Effector memory CD4-positive, alpha-beta T cell (primary cell): ENCODE data around the gene C17orf107.
A peak's percentile ranks its signal among the peaks of the same experiment; 100 is the strongest.

Experiments
- DNase-seq, 3 donors: peaks; one replicate each; pipeline ENCODE4 v3.0.0-alpha.2; 2020
- H3K27ac ChIP-seq: 2 replicates; pipeline ENCODE4 v1.7.0; 2013; ENCODE audit warnings: mild to moderate bottlenecking, low read length, moderate library complexity; ENCODE audit not compliant: insufficient read depth, poor library complexity, severe bottlenecking
- H3K27me3 ChIP-seq: replicated peaks from 2 replicates; pipeline ENCODE4 v1.7.0; 2013; ENCODE audit warnings: mild to moderate bottlenecking, low read length; ENCODE audit not compliant: insufficient read depth, control insufficient read depth, poor library complexity, severe bottlenecking
- H3K36me3 ChIP-seq: 2 replicates; pipeline ENCODE4 v1.7.0; 2013; ENCODE audit warnings: mild to moderate bottlenecking, low read length, moderate library complexity; ENCODE audit not compliant: control insufficient read depth, insufficient read depth
- H3K4me1 ChIP-seq: 2 replicates; pipeline ENCODE4 v1.7.0; 2013; ENCODE audit warnings: low read length, mild to moderate bottlenecking; ENCODE audit not compliant: control insufficient read depth, insufficient read depth, poor library complexity, severe bottlenecking
- H3K4me3 ChIP-seq: 2 replicates; pipeline ENCODE4 v1.7.0; 2013; ENCODE audit warnings: low read length, low read depth, mild to moderate bottlenecking; ENCODE audit not compliant: insufficient read depth, poor library complexity, severe bottlenecking
- H3K9me3 ChIP-seq: 2 replicates; pipeline ENCODE4 v1.7.0; 2013; ENCODE audit warnings: mild to moderate bottlenecking, low read length, moderate library complexity; ENCODE audit not compliant: control insufficient read depth

The C17orf107 gene

DNA sequence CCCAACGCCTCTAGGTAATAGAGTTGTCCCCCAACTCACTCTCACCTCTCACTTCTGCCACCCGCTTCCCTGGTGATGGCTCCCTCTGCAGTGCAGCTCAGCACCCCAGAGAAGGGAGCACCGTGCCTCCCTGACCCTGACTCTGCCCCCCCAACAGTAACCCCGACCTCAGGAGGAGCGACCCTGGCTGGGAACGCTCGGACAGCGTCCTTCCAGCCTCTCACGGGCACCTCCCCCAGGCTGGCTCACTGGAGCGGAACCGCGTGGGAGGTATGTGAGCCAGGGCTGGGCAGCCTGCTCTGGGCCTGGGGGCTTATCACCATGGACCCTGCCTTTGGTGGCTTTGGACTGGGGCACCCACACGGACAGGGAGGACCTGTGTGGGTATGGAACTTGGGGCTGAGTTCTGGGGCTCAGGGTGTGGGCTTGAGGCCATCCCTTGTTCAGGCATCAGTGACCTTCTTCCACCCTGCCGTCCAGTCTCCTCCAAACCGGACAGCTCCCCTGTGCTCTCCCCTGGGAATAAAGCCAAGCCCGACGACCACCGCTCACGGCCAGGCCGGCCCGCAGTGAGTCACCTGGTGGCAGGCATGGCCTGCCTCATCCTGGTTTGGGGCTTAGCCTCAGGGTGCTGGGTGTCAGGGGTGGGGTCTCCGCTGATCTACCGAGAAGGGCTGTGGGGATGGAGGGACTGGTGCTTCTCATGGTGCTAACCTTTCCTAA, 6.7 kb upstream of the C17orf107 start:
- DNase-seq, result no peak
- Histone ChIP-seq H3K4me1 (no peaks in the 10 kb centered on the region), H3K27me3 (no peaks in the 10 kb centered on the region), H3K4me3 (no peak overlapping the region), H3K27ac (no peak overlapping the region), H3K9me3 (no peaks in the 10 kb centered on the region), H3K36me3 (peaks cover 85% of the 10 kb centered on the region)

GRCh38 chr17:4893272-4893671, 6.1 kb upstream of the C17orf107 start:
- Histone ChIP-seq H3K27me3 (no peaks in the 10 kb centered on the region), H3K27ac (no peak overlapping the region), H3K4me1 (no peaks in the 10 kb centered on the region), H3K36me3 (peaks cover 79% of the 10 kb centered on the region), H3K9me3 (no peaks in the 10 kb centered on the region), H3K4me3 (no peak overlapping the region)
- DNase-seq, result no peak

DNA sequence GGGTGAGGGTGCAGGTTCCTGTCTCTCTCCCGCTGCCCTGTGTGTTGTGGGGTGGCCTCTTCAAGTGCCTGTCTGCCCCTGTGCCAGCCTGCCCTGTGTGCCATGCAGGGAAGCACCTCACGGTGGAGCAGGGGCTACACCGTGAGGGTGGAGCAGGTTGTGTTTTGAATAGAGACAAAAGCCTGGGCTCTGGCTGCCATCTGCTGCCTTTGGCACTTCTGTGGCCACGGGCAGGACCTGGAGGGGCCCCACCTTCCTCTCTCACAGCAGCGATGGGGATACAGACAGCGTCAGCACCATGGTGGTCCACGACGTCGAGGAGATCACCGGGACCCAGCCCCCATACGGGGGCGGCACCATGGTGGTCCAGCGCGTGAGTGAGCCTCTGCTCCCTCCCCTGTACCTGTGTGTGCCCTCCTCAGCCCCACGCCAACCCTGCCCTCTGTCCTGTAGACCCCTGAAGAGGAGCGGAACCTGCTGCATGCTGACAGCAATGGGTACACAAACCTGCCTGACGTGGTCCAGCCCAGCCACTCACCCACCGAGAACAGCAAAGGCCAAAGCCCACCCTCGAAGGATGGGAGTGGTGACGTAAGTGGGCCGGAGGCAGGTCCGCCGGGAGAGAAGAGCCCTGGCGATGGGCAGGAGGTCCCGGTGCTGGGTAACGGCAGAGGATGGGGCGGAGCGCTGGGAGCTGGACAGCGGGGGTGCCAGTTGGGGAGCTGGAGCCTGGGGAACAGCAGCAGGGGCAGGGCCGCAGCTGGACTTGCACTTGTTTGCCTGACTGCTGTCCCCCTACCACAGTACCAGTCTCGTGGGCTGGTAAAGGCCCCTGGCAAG, 5.4 kb upstream of the C17orf107 start:
- Histone ChIP-seq H3K27ac (no peak overlapping the region), H3K4me3 (no peak overlapping the region), H3K9me3 (no peaks in the 10 kb centered on the region), H3K36me3 (peaks cover 75% of the 10 kb centered on the region), H3K27me3 (no peaks in the 10 kb centered on the region), H3K4me1 (peaks cover 5% of the 10 kb centered on the region)
- DNase-seq, result no peak

GRCh38 chr17:4895121-4895520, 4.2 kb upstream of the C17orf107 start:
- Histone ChIP-seq H3K36me3 (peaks cover 65% of the 10 kb centered on the region), H3K27ac (no peak overlapping the region), H3K9me3 (no peaks in the 10 kb centered on the region), H3K4me1 (peaks cover 13% of the 10 kb centered on the region), H3K27me3 (no peaks in the 10 kb centered on the region), H3K4me3 (no peak overlapping the region)
- DNase-seq, result no peak

GRCh38 chr17:4895657-4896331, 3.5 kb upstream of the C17orf107 start:
- DNase-seq, result no peak
- Histone ChIP-seq H3K27ac (no peak overlapping the region), H3K36me3 (peaks cover 59% of the 10 kb centered on the region), H3K4me1 (peaks cover 20% of the 10 kb centered on the region), H3K4me3 (no peak overlapping the region), H3K9me3 (no peaks in the 10 kb centered on the region), H3K27me3 (no peaks in the 10 kb centered on the region)

DNA sequence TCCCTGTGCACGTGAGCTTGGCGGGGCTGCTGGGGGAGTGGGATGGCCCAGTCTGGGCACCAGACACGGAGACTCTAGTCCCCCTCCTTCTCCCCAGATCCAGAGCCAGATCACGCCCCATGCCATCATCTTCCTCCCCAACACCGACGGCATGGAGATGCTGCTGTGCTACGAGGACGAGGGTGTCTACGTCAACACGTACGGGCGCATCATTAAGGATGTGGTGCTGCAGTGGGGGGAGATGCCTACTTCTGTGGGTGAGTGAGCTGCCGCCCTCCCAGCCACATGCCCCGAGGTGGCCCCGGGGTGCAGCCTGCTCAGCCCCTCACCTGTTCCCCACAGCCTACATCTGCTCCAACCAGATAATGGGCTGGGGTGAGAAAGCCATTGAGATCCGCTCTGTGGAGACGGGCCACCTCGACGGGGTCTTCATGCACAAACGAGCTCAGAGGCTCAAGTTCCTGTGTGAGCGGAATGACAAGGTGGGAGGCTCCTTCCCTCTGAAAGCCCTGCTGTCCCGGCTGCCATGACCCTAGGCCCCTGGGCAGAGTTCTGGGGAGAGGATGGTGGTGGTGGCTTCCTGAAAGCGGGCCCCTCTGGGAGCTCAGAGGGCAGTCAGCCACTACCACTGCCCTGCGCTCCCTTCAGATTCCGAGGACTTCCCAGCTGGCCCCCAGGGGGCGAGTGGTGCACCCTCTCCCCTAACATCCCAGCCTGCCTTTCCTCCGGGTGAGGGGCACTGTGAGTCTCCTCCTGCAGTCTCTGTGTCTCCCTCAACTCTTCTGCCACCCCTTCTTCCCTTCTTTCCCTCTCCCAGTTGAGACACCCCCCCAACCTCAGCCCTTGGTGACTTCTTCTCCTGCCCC, 2.8 kb upstream of the C17orf107 start:
- Histone ChIP-seq H3K27me3 (no peaks in the 10 kb centered on the region), H3K4me3 (no peak overlapping the region), H3K36me3 (peaks cover 51% of the 10 kb centered on the region), H3K27ac (no peak overlapping the region), H3K9me3 (no peaks in the 10 kb centered on the region), H3K4me1 (peaks cover 20% of the 10 kb centered on the region)
- DNase-seq, result no peak

DNA sequence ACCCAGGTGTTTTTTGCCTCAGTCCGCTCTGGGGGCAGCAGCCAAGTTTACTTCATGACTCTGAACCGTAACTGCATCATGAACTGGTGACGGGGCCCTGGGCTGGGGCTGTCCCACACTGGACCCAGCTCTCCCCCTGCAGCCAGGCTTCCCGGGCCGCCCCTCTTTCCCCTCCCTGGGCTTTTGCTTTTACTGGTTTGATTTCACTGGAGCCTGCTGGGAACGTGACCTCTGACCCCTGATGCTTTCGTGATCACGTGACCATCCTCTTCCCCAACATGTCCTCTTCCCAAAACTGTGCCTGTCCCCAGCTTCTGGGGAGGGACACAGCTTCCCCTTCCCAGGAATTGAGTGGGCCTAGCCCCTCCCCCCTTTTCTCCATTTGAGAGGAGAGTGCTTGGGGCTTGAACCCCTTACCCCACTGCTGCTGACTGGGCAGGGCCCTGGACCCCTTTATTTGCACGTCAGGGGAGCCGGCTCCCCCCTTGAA, 2.1 kb upstream of the C17orf107 start:
- Histone ChIP-seq H3K27ac (no peak overlapping the region), H3K9me3 (no peaks in the 10 kb centered on the region), H3K4me3 (no peak overlapping the region), H3K36me3 (peaks cover 44% of the 10 kb centered on the region), H3K4me1 (peaks cover 20% of the 10 kb centered on the region), H3K27me3 (no peaks in the 10 kb centered on the region)
- DNase-seq, result no peak

DNA sequence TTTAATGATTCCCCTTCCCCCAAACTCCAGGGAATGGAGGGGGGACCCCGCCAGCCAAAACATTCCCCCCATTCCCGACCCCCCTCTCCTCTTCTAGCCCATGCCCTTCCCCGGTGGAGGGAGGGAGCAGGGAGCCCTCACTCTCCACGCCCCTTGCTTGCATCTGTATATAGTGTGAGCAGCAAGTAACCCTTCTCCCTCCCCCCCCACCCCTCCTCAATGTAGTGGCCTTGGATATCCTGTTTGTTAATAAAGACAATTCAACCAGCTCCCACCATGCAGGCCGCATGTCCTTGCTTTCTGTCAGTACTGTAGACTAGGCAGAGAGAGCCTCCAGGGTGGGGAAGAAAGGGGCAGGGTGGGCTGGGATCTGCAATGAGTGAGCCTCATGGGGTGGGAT, 1.6 kb upstream of the C17orf107 start:
- no peaks in the 10 kb centered on the region for H3K27me3 ChIP-seq
- H3K27ac ChIP-seq, result no peak overlapping the region
- H3K9me3 ChIP-seq, result no peaks in the 10 kb centered on the region
- no peak overlapping the region for H3K4me3 ChIP-seq
- DNase-seq, result no peak
- peaks cover 39% of the 10 kb centered on the region for H3K36me3 ChIP-seq
- H3K4me1 ChIP-seq, result peaks cover 23% of the 10 kb centered on the region

GRCh38 chr17:4898351-4898750, 985 bp upstream of the C17orf107 start:
- peaks cover 33% of the 10 kb centered on the region for H3K36me3 ChIP-seq
- H3K27me3 ChIP-seq, result no peaks in the 10 kb centered on the region
- peaks cover 28% of the 10 kb centered on the region for H3K4me1 ChIP-seq
- no peak for DNase-seq
- H3K27ac ChIP-seq, result no peak overlapping the region
- H3K4me3 ChIP-seq, result peak overlapping the region; percentile 51
- no peaks in the 10 kb centered on the region for H3K9me3 ChIP-seq
